ENCODE data around the gene SLC2A11.
A peak's percentile ranks its signal among the peaks of the same experiment; 100 is the strongest.
"Not testable (repeated sequence)": the region's sequence is repeated elsewhere in the genome, so short reads cannot be mapped to it uniquely, and the experiment has no call there.

SLC2A11 gene

GRCh38 chr22:23900227-23900626, 42.6 kb downstream of the SLC2A11 start:
- not testable (repeated sequence) for H3K9me3 Mint-ChIP-seq, H3K27me3 Mint-ChIP-seq, H3K4me3 Mint-ChIP-seq, H3K27ac Mint-ChIP-seq
- Mint-ChIP-seq H3K4me1 (peaks cover 10% of the 10 kb centered on the region), H3K36me3 (peaks cover 11% of the 10 kb centered on the region)

- Mint-ChIP-seq H3K36me3 (peaks cover 8% of the 10 kb centered on the region), H3K27me3 (no peaks in the 10 kb centered on the region), H3K4me3 (no peak overlapping the region), H3K27ac (no peak overlapping the region), H3K4me1 (peaks cover 7% of the 10 kb centered on the region), H3K9me3 (no peaks in the 10 kb centered on the region)
Observed at GRCh38 chr22:23901600-23901999, 43.9 kb downstream of the SLC2A11 start.

DNA sequence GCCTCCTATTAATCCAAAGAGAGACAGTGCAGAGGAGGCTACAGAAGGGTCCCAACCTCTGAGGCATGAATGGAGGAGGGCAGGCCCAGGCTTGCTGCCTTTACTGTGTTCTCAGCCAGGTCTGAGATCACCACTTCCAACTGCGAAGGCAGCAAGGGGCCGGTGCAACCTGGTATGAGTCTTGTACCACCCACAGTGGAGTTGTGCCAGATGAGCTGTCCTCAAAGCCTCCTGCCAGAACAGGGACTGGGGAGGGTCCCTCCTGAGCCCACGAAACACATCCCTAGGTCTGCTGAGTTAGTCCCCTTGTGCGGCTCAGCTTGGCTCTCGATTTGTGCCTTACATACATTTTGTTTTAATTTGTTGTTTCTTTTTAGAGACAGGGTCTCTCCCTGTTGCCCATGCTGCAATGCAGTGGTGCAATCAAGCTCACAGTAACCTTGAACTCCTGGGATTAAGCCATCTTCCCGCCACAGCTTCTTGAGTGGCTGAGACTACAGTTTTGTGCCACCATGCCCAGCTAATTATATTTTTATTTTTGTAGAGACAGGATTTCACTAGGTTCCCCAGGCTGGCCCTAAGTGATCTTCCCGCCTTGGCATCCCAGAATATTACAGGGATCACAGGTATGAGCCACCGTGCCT, 45.8 kb downstream of the SLC2A11 start:
- H3K36me3 Mint-ChIP-seq = no peaks in the 10 kb centered on the region
- no peaks in the 10 kb centered on the region for H3K27me3 Mint-ChIP-seq

DNA sequence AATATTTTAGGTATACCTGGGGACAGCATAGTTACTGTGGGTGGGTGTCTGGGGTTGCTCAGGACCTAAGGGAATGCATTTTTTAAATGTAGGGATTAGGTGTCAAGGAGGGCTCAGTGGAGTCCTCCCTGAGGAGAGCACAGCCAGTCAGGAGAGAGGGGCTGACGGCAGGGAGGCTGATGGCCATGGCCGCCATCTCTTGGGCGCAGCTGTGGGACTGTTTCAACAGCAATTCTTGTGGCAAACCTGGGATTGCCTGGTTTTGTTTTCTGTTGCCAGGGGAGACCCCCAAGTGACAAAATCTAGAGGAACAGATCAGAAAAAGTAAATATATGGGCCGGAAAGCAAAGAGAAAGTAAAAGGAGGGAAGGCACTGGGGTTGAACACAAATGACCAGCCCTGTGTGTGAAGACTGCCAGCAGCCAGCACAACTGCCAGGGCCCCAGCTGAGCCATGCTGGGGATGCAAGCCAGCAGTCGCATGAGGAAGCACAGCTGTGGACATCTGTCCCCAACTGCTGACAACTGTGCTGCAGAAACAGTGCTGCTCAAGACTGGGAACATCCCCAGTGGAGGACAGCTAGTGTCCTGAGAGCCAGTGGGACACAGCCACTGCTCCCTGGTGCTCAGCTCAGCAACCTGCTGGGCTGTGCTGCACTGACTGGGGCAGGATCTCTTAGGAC, 47.0 kb downstream of the SLC2A11 start:
- no peaks in the 10 kb centered on the region for H3K4me1 Mint-ChIP-seq
- H3K27me3 Mint-ChIP-seq = no peaks in the 10 kb centered on the region
- H3K9me3 Mint-ChIP-seq = no peaks in the 10 kb centered on the region
- H3K27ac Mint-ChIP-seq = no peak overlapping the region
- no peak overlapping the region for H3K4me3 Mint-ChIP-seq
- H3K36me3 Mint-ChIP-seq = no peaks in the 10 kb centered on the region

More for the DNA sequence above, 45.8 kb downstream of the SLC2A11 start:
- H3K4me3 Mint-ChIP-seq = no peak overlapping the region
- no peak overlapping the region for H3K27ac Mint-ChIP-seq
- H3K4me1 Mint-ChIP-seq = no peaks in the 10 kb centered on the region
- no peaks in the 10 kb centered on the region for H3K9me3 Mint-ChIP-seq

DNA sequence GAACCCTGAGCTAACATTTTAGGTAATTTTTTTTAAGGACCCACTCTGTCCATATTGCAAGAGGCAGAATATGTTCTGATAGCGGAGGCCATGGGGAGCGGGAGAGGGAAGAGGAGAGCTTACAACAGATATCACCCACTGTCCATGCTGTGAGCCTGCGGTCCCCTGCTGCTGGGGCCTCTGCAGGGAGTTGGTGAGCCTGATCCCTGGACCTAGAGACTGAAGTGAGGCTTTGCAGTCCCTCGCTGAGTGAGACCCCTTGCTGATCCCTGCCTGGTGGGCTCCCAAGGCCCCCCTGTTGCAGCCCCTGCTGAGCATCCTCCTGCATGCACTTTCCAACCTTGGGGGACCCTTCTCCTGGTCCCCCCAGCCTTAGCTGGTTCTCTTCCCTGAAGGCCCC, 49.0 kb downstream of the SLC2A11 start:
- no peaks in the 10 kb centered on the region for H3K4me1 Mint-ChIP-seq
- H3K4me3 Mint-ChIP-seq = no peak overlapping the region

GRCh38 chr22:23907423-23907822, 49.7 kb downstream of the SLC2A11 start:
- H3K4me1 Mint-ChIP-seq, H3K27ac Mint-ChIP-seq, H3K9me3 Mint-ChIP-seq, H3K4me3 Mint-ChIP-seq, H3K27me3 Mint-ChIP-seq, H3K36me3 Mint-ChIP-seq: not testable (repeated sequence)

More for the DNA sequence above, 49.0 kb downstream of the SLC2A11 start:
- H3K27me3 Mint-ChIP-seq = no peaks in the 10 kb centered on the region
- no peaks in the 10 kb centered on the region for H3K9me3 Mint-ChIP-seq
- H3K36me3 Mint-ChIP-seq = no peaks in the 10 kb centered on the region
- no peak overlapping the region for H3K27ac Mint-ChIP-seq

DNA sequence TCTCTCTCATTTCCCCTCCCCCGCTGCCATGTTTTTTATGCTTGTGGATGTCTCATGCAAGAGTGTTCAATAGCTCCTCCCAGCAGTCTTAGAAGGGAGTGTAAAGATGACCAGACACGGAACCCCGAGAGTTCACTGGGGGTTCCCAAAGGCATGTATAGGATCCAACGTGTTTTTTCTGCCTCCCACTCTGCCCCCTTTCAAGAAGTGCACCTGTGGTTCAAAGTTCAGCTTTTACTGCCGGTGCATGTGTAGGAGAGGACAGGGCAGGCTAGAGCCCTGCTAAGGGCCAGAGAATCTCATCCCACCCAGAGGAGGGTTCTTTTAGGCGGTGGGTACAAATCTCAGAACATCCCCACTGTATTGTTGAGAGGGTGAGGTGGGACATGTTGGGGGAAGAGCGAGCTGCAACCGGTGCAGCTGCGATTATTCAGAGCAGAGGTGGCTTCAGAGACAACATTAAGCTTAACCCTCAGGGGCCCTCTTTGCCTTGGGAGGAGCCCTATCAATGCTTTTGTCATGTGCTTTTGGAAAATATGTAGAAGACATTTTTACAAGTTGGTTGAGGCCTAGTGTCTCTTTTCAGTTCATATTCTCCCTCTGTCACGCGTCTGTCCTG, 51.0 kb downstream of the SLC2A11 start:
- Mint-ChIP-seq H3K9me3 (no peaks in the 10 kb centered on the region), H3K27me3 (no peaks in the 10 kb centered on the region), H3K36me3 (no peaks in the 10 kb centered on the region), H3K4me3 (no peak overlapping the region), H3K4me1 (peaks cover 8% of the 10 kb centered on the region), H3K27ac (no peak overlapping the region)

- Mint-ChIP-seq H3K27me3 (no peaks in the 10 kb centered on the region), H3K4me1 (peaks cover 13% of the 10 kb centered on the region), H3K4me3 (no peak overlapping the region), H3K27ac (no peak overlapping the region), H3K36me3 (no peaks in the 10 kb centered on the region), H3K9me3 (no peaks in the 10 kb centered on the region)
Observed at GRCh38 chr22:23909296-23909898, 51.7 kb downstream of the SLC2A11 start.

GRCh38 chr22:23910496-23911190, 53.0 kb downstream of the SLC2A11 start:
- no peaks in the 10 kb centered on the region for H3K36me3 Mint-ChIP-seq
- no peak overlapping the region for H3K4me3 Mint-ChIP-seq
- H3K27me3 Mint-ChIP-seq = no peaks in the 10 kb centered on the region
- peaks cover 18% of the 10 kb centered on the region for H3K4me1 Mint-ChIP-seq
- H3K27ac Mint-ChIP-seq = no peak overlapping the region
- no peaks in the 10 kb centered on the region for H3K9me3 Mint-ChIP-seq

DNA sequence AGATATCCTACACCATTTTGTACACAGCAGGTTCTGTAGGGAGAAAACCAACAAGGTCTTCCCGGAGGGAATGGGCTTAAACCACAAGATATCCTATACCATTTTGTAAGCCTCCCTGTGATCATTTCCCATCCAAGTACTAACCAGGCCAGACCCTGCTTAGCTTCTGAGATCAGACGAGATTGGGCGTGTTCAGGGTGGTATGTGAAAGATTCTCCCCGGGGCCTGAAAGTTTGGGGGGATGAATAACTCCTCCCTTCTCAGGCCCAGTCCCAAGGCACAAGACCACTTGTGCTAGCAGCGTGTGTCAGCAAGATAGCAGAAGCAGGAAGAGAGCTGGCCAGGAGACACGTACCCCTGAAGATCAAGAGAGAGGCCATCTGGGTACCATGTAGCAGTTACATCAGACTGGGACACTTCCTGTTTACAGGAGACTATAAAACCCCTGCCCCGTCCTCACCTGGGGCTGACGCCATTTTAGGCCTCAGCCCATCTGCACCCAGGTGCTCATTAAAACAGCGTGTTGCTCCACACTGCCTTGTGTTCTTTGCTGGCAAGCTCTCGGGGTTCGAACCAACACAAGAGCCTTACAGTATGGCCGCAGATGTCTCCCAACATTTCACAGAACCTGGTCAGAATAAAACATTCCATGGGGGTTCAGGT, 53.8 kb downstream of the SLC2A11 start:
- no peak overlapping the region for H3K27ac Mint-ChIP-seq
- H3K4me1 Mint-ChIP-seq = peaks cover 18% of the 10 kb centered on the region
- no peaks in the 10 kb centered on the region for H3K36me3 Mint-ChIP-seq
- H3K27me3 Mint-ChIP-seq = no peaks in the 10 kb centered on the region
- H3K9me3 Mint-ChIP-seq = no peaks in the 10 kb centered on the region
- H3K4me3 Mint-ChIP-seq = no peak overlapping the region

- Mint-ChIP-seq H3K4me3 (no peak overlapping the region), H3K9me3 (no peaks in the 10 kb centered on the region), H3K27me3 (no peaks in the 10 kb centered on the region), H3K4me1 (peaks cover 18% of the 10 kb centered on the region), H3K27ac (no peak overlapping the region), H3K36me3 (no peaks in the 10 kb centered on the region)
Observed at GRCh38 chr22:23912293-23912903, 54.7 kb downstream of the SLC2A11 start.

GRCh38 chr22:23913306-23913660, 55.6 kb downstream of the SLC2A11 start:
- peak overlapping the region; percentile 98 for H3K4me3 Mint-ChIP-seq
- H3K4me1 Mint-ChIP-seq = peaks cover 18% of the 10 kb centered on the region
- H3K36me3 Mint-ChIP-seq = no peaks in the 10 kb centered on the region
- H3K27me3 Mint-ChIP-seq = no peaks in the 10 kb centered on the region
- peak overlapping the region; percentile 100 for H3K27ac Mint-ChIP-seq
- no peaks in the 10 kb centered on the region for H3K9me3 Mint-ChIP-seq

DNA sequence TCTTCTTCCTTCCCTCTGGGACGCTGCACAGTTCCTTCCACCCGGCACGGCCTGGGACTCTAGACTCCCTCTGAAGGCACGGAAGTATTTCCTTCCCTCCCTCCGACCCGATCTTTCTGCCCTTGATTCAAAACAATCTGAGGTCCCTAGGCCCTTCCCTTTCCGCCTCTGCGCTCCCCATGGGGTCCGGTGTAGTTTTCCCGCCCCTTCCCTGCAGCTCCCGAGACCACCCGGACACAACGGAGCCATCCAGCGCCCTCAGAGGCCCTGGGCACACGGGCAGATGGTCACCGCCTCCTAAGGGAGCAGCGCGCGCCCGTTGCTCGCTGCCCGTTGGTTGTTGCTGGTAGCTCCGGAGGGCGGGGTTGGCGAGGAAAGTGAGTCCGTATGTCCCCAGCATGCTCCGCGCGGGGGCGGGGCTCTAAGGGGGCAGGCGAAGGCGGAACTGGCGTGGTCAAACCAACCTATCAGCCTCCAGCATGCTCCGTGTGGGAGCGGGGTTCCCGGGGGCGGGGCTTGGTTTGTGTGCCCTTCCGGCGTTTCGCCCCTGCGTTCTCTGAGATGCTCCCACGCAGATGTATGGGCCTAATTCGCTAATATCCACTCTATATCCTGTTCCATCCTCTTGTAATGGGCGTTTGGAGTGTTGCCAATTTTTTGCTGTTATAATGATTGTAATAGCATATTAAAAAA, 56.1 kb downstream of the SLC2A11 start:
- Mint-ChIP-seq H3K9me3 (no peaks in the 10 kb centered on the region), H3K36me3 (no peaks in the 10 kb centered on the region), H3K27ac (peak overlapping the region; percentile 100), H3K27me3 (no peaks in the 10 kb centered on the region), H3K4me3 (peak overlapping the region; percentile 98), H3K4me1 (peaks cover 18% of the 10 kb centered on the region)

GRCh38 chr22:23915290-23915689, 57.6 kb downstream of the SLC2A11 start:
- Mint-ChIP-seq H3K4me3 (no peak overlapping the region), H3K27me3 (no peaks in the 10 kb centered on the region), H3K9me3 (no peaks in the 10 kb centered on the region), H3K4me1 (peaks cover 18% of the 10 kb centered on the region), H3K27ac (no peak overlapping the region), H3K36me3 (no peaks in the 10 kb centered on the region)

Measured in activated naive CD4-positive, alpha-beta T cell treated with anti-CD3 and anti-CD28 coated beads, Interleukin-2, amount 50 U/mL, for 24 hours (primary cell).